ENCODE data around the gene MTIF3.

The MTIF3 gene

GRCh38 chr13:27455331-27455855 lies 5.0 kb upstream of the MTIF3 start:
- Histone ChIP-seq H3K27ac (ENCODE audit: low read depth, low read length) (no peak overlapping the region), H3K4me1 (ENCODE audit: control insufficient read depth, insufficient read depth, low read length, unreplicated experiment) (peaks cover 6% of the 10 kb centered on the region), H3K27me3 (ENCODE audit: insufficient read depth, low read length) (no peaks in the 10 kb centered on the region), H2AFZ (ENCODE audit: low read length, unreplicated experiment) (peak overlapping the region; percentile 98), H3K36me3 (ENCODE audit: insufficient read depth, low read length) (no peaks in the 10 kb centered on the region), H3K79me2 (ENCODE audit: control insufficient read depth, insufficient read depth, low read length, unreplicated experiment) (no peaks in the 10 kb centered on the region), H3K4me3 (ENCODE audit: low read depth, low read length) (peak overlapping the region; percentile 70)

- H3K36me3 ChIP-seq (ENCODE audit: insufficient read depth, low read length) = no peaks in the 10 kb centered on the region
- no peaks in the 10 kb centered on the region for H3K27me3 ChIP-seq (ENCODE audit: insufficient read depth, low read length)
- H3K4me1 ChIP-seq (ENCODE audit: control insufficient read depth, insufficient read depth, low read length, unreplicated experiment) = peaks cover 17% of the 10 kb centered on the region
- H3K27ac ChIP-seq (ENCODE audit: low read depth, low read length) = peak overlapping the region; percentile 77
- H3K79me2 ChIP-seq (ENCODE audit: control insufficient read depth, insufficient read depth, low read length, unreplicated experiment) = peaks cover 22% of the 10 kb centered on the region
- peak overlapping the region; percentile 88 for H2AFZ ChIP-seq (ENCODE audit: low read length, unreplicated experiment)
- peak overlapping the region; percentile 87 for H3K4me3 ChIP-seq (ENCODE audit: low read depth, low read length)
Observed at GRCh38 chr13:27450921-27451471, 632 bp upstream of the MTIF3 start.

DNA sequence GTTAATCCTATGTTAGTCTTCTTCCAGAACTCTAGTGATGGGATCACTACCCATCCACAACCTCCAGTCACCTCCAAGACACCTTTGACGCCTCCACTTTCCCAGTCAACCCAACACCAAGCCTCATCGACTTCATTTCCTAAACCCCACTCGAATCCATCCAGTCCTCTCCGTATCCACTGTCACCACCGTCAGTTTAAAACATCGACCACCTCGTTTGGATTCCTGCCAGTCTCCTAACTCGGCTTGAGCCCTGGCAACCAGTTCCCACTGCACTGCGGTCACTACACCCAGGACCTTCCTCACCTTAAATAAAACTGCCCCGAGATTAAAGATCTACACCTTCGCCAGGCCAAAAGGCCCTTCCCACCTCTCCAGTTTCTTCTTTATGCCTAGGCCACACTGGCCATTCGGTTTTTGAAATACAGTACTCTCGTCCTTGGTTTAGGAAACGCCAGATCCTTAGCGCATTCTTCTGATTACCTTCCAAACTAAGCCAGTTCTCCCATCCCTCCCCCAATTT lies 1.2 kb downstream of the MTIF3 start:
- Histone ChIP-seq H3K27ac (ENCODE audit: low read depth, low read length) (peak overlapping the region; percentile 77), H3K79me2 (ENCODE audit: control insufficient read depth, insufficient read depth, low read length, unreplicated experiment) (peaks cover 25% of the 10 kb centered on the region), H2AFZ (ENCODE audit: low read length, unreplicated experiment) (peak overlapping the region; percentile 85), H3K27me3 (ENCODE audit: insufficient read depth, low read length) (no peaks in the 10 kb centered on the region), H3K4me3 (ENCODE audit: low read depth, low read length) (peak overlapping the region; percentile 87), H3K36me3 (ENCODE audit: insufficient read depth, low read length) (no peaks in the 10 kb centered on the region), H3K4me1 (ENCODE audit: control insufficient read depth, insufficient read depth, low read length, unreplicated experiment) (peaks cover 17% of the 10 kb centered on the region)

GRCh38 chr13:27448308-27448707 lies 2.1 kb downstream of the MTIF3 start:
- no peak overlapping the region for H3K27ac ChIP-seq (ENCODE audit: low read depth, low read length)
- H3K79me2 ChIP-seq (ENCODE audit: control insufficient read depth, insufficient read depth, low read length, unreplicated experiment) = peaks cover 25% of the 10 kb centered on the region
- H2AFZ ChIP-seq (ENCODE audit: low read length, unreplicated experiment) = no peak overlapping the region
- no peaks in the 10 kb centered on the region for H3K36me3 ChIP-seq (ENCODE audit: insufficient read depth, low read length)
- peaks cover 17% of the 10 kb centered on the region for H3K4me1 ChIP-seq (ENCODE audit: control insufficient read depth, insufficient read depth, low read length, unreplicated experiment)
- no peaks in the 10 kb centered on the region for H3K27me3 ChIP-seq (ENCODE audit: insufficient read depth, low read length)
- no peak overlapping the region; the same call in 1 of the 2 replicates for H3K4me3 ChIP-seq (ENCODE audit: low read depth, low read length)

DNA sequence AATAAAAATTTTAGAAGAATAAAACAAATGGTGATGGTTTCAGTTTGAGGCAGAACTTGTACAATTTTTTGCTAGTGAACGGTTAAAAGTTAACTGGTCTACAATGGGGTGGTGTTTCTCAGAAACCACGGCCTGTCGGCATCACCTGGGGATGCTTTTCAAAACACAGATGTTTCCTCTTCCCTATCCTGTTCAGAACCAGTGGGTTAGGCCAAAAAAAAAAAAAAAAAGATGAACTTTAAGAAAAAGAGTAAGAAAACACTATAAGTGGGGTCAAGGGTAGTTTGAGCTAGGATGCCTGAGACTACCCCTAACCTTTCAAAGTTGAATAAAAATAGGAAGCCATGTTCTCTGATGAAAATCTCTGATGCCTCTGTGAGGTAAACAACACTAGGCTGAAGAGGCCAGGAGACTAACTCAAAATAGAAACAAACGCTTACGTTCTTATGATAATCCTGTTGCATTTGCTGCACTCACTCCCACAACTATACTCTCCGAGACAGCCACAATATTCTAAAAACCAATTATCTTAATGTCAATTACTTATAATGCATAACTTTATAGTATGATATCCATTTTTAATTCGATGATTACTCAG lies 3.3 kb downstream of the MTIF3 start:
- Histone ChIP-seq H3K27me3 (ENCODE audit: insufficient read depth, low read length) (no peaks in the 10 kb centered on the region), H3K36me3 (ENCODE audit: insufficient read depth, low read length) (no peaks in the 10 kb centered on the region), H3K4me3 (ENCODE audit: low read depth, low read length) (no peak overlapping the region), H3K27ac (ENCODE audit: low read depth, low read length) (no peak overlapping the region), H2AFZ (ENCODE audit: low read length, unreplicated experiment) (no peak overlapping the region), H3K4me1 (ENCODE audit: control insufficient read depth, insufficient read depth, low read length, unreplicated experiment) (peaks cover 17% of the 10 kb centered on the region), H3K79me2 (ENCODE audit: control insufficient read depth, insufficient read depth, low read length, unreplicated experiment) (peaks cover 25% of the 10 kb centered on the region)

- Histone ChIP-seq H3K27ac (ENCODE audit: low read depth, low read length) (no peak overlapping the region), H3K27me3 (ENCODE audit: insufficient read depth, low read length) (no peaks in the 10 kb centered on the region), H2AFZ (ENCODE audit: low read length, unreplicated experiment) (no peak overlapping the region), H3K36me3 (ENCODE audit: insufficient read depth, low read length) (no peaks in the 10 kb centered on the region), H3K4me3 (ENCODE audit: low read depth, low read length) (no peak overlapping the region), H3K4me1 (ENCODE audit: control insufficient read depth, insufficient read depth, low read length, unreplicated experiment) (no peaks in the 10 kb centered on the region), H3K79me2 (ENCODE audit: control insufficient read depth, insufficient read depth, low read length, unreplicated experiment) (peaks cover 13% of the 10 kb centered on the region)
Observed at GRCh38 chr13:27442797-27443196, 7.6 kb downstream of the MTIF3 start.

GRCh38 chr13:27442071-27442647 lies 8.2 kb downstream of the MTIF3 start:
- H3K4me3 ChIP-seq (ENCODE audit: low read depth, low read length) = no peak overlapping the region
- no peaks in the 10 kb centered on the region for H3K4me1 ChIP-seq (ENCODE audit: control insufficient read depth, insufficient read depth, low read length, unreplicated experiment)
- peaks cover 8% of the 10 kb centered on the region for H3K79me2 ChIP-seq (ENCODE audit: control insufficient read depth, insufficient read depth, low read length, unreplicated experiment)
- H2AFZ ChIP-seq (ENCODE audit: low read length, unreplicated experiment) = no peak overlapping the region
- H3K36me3 ChIP-seq (ENCODE audit: insufficient read depth, low read length) = no peaks in the 10 kb centered on the region
- no peaks in the 10 kb centered on the region for H3K27me3 ChIP-seq (ENCODE audit: insufficient read depth, low read length)
- H3K27ac ChIP-seq (ENCODE audit: low read depth, low read length) = no peak overlapping the region

- Histone ChIP-seq H3K4me1 (ENCODE audit: control insufficient read depth, insufficient read depth, low read length, unreplicated experiment) (no peaks in the 10 kb centered on the region), H3K27me3 (ENCODE audit: insufficient read depth, low read length) (no peaks in the 10 kb centered on the region), H3K27ac (ENCODE audit: low read depth, low read length) (no peak overlapping the region), H3K79me2 (ENCODE audit: control insufficient read depth, insufficient read depth, low read length, unreplicated experiment) (no peaks in the 10 kb centered on the region), H3K36me3 (ENCODE audit: insufficient read depth, low read length) (peaks cover 4% of the 10 kb centered on the region; the same call in 1 of the 2 replicates), H2AFZ (ENCODE audit: low read length, unreplicated experiment) (no peak overlapping the region), H3K4me3 (ENCODE audit: low read depth, low read length) (no peak overlapping the region)
Observed at GRCh38 chr13:27440408-27440807, 10.0 kb downstream of the MTIF3 start.

GRCh38 chr13:27437126-27437525 lies 13.2 kb downstream of the MTIF3 start:
- Histone ChIP-seq H3K36me3 (ENCODE audit: insufficient read depth, low read length) (peaks cover 4% of the 10 kb centered on the region), H3K79me2 (ENCODE audit: control insufficient read depth, insufficient read depth, low read length, unreplicated experiment) (no peaks in the 10 kb centered on the region), H2AFZ (ENCODE audit: low read length, unreplicated experiment) (no peak overlapping the region), H3K4me3 (ENCODE audit: low read depth, low read length) (no peak overlapping the region), H3K4me1 (ENCODE audit: control insufficient read depth, insufficient read depth, low read length, unreplicated experiment) (no peaks in the 10 kb centered on the region), H3K27me3 (ENCODE audit: insufficient read depth, low read length) (no peaks in the 10 kb centered on the region), H3K27ac (ENCODE audit: low read depth, low read length) (no peak overlapping the region)

- Histone ChIP-seq H3K36me3 (ENCODE audit: insufficient read depth, low read length) (peaks cover 4% of the 10 kb centered on the region), H3K27me3 (ENCODE audit: insufficient read depth, low read length) (no peaks in the 10 kb centered on the region), H3K4me1 (ENCODE audit: control insufficient read depth, insufficient read depth, low read length, unreplicated experiment) (no peaks in the 10 kb centered on the region), H3K4me3 (ENCODE audit: low read depth, low read length) (no peak overlapping the region), H2AFZ (ENCODE audit: low read length, unreplicated experiment) (no peak overlapping the region), H3K27ac (ENCODE audit: low read depth, low read length) (no peak overlapping the region), H3K79me2 (ENCODE audit: control insufficient read depth, insufficient read depth, low read length, unreplicated experiment) (peaks cover 2% of the 10 kb centered on the region)
Observed at GRCh38 chr13:27432611-27433210, 17.7 kb downstream of the MTIF3 start.
